OCI-LY7 (cell line): Measurements from ENCODE around the gene RBP4. TPM values are rescaled to one million over a fixed set of nuclear protein-coding genes. Genes with fewer than 3 reads are reported as not detected.

Source experiments
- BruUV-seq: library from RNA; stranded (reverse); fragments of 400-500 nt; replicated peaks from 2 replicates; lab custom pipeline; 2021; lab: Mats Ljungman, UMichigan
- CTCF ChIA-PET: fragments of 300-600 bp; sonication (Branson Sonifier 250); formaldehyde crosslinking; loops from one replicate; lab custom pipeline; 2022; ENCODE audit warnings: antibody characterized with exemption; ENCODE audit not compliant: unreplicated experiment; lab: Charles Lee
- POLR2A ChIA-PET: fragments of 300-600 bp; sonication (Branson Sonifier 250); formaldehyde crosslinking; loops from one replicate; lab custom pipeline; 2022; ENCODE audit warnings: antibody characterized with exemption; lab: Charles Lee
- DNase-seq: peaks from one replicate; pipeline ENCODE4 v3.0.0-alpha.2; 2015; ENCODE audit warnings: low spot score
- H2AFZ ChIP-seq: fragments of 200-600 bp; sonication (generic), shearing (Covaris generic); 2 replicates; pipeline ENCODE4 v1.6.1; 2014; ENCODE audit warnings: mild to moderate bottlenecking, antibody characterized with exemption, low read length, moderate library complexity
- H3K27ac ChIP-seq: fragments of 200-600 bp; sonication (generic); 2 replicates; pipeline ENCODE4 v1.5.1; 2014; ENCODE audit warnings: mixed run types, low read depth, mild to moderate bottlenecking, moderate library complexity, low read length, inconsistent platforms; ENCODE audit not compliant: poor library complexity, severe bottlenecking
- H3K36me3 ChIP-seq: fragments of 200-600 bp; sonication (generic); 2 replicates; pipeline ENCODE4 v1.6.1; 2014; ENCODE audit warnings: mild to moderate bottlenecking, antibody characterized with exemption, low read length, moderate library complexity, mixed read lengths; ENCODE audit not compliant: insufficient read depth
- H3K4me1 ChIP-seq: fragments of 200-600 bp; sonication (generic); 2 replicates; pipeline ENCODE4 v1.5.1; 2014; ENCODE audit warnings: mild to moderate bottlenecking, low read length; ENCODE audit not compliant: insufficient read depth, poor library complexity, severe bottlenecking
- H3K4me2 ChIP-seq: fragments of 200-600 bp; sonication (generic); 2 replicates; pipeline ENCODE4 v1.6.1; 2014; ENCODE audit warnings: mild to moderate bottlenecking, low read length
- H3K4me3 ChIP-seq: fragments of 200-600 bp; sonication (generic); 2 replicates; pipeline ENCODE4 v1.5.1; 2014; ENCODE audit warnings: mild to moderate bottlenecking, low read depth, low read length; ENCODE audit not compliant: poor library complexity, severe bottlenecking
- H3K79me2 ChIP-seq: fragments of 200-600 bp; sonication (generic); 2 replicates; pipeline ENCODE4 v1.6.1; 2016; ENCODE audit warnings: low read depth, mild to moderate bottlenecking, low read length, moderate library complexity, mixed read lengths; ENCODE audit not compliant: insufficient read depth
- H3K9me2 ChIP-seq: fragments of 200-600 bp; sonication (generic); 2 replicates; pipeline ENCODE4 v1.6.1; 2016; ENCODE audit warnings: mild to moderate bottlenecking, low read length, mixed read lengths; ENCODE audit not compliant: insufficient read depth
- H3K9me3 ChIP-seq: fragments of 200-600 bp; sonication (generic); 2 replicates; pipeline ENCODE4 v1.6.1; 2014; ENCODE audit warnings: mild to moderate bottlenecking, mixed run types, low read length, mixed read lengths
- H4K20me1 ChIP-seq: fragments of 200-600 bp; sonication (generic); 2 replicates; pipeline ENCODE4 v1.6.1; 2014; ENCODE audit warnings: mild to moderate bottlenecking, antibody characterized with exemption, low read length, moderate library complexity, mixed read lengths; ENCODE audit not compliant: insufficient read depth
- CTCF ChIP-seq: fragments of 200-600 bp; sonication (generic); conservative IDR thresholded peaks from 2 replicates; pipeline ENCODE4 v1.5.1; 2014; ENCODE audit warnings: mild to moderate bottlenecking, antibody characterized with exemption, low read length, moderate library complexity, mixed read lengths
- EZH2phosphoT487 ChIP-seq: fragments of 200-600 bp; sonication (generic); IDR thresholded peaks from 2 replicates; pipeline ENCODE4 v1.6.1; 2018; ENCODE audit warnings: low read depth, borderline replicate concordance, mild to moderate bottlenecking, mixed run types, antibody characterized with exemption, low read length, moderate library complexity, mixed read lengths
- intact Hi-C: fragments of 100-400 bp; cut with micrococcal nuclease; formaldehyde crosslinking; loops from one replicate; pipeline ENCODE4 v1.10.0; 2022; ENCODE audit not compliant: unreplicated experiment
- total RNA-seq, 2 experiments: library from RNA; depleted of rRNA in 1 of 2; stranded (reverse); fragments of >200 nt in 1 of 2; shearing (Covaris generic) in 1 of 2; gene quantifications; 2 replicates each; pipeline ENCODE4 v1.2.3, GENCODE V29; 2014 to 2022

RBP4 gene
- total RNA-seq, 2 experiments from 2014 or later: not detected

GRCh38 chr10:93576888-93577287 is 24.1 kb downstream of the RBP4 start:
- Histone ChIP-seq H2AFZ (no peak overlapping the region), H3K79me2 (no peaks in the 10 kb centered on the region), H3K9me2 (no peaks in the 10 kb centered on the region), H4K20me1 (no peaks in the 10 kb centered on the region), H3K4me3 (no peak overlapping the region), H3K4me2 (no peak overlapping the region), H3K4me1 (peaks cover 9% of the 10 kb centered on the region), H3K36me3 (no peaks in the 10 kb centered on the region), H3K9me3 (no peaks in the 10 kb centered on the region), H3K27ac (no peak overlapping the region)
- ChIA-PET POLR2A (interaction anchor here (1.6 kb wide), 1 partner anchor 13 kb away, joined by 5 read pairs; no protein-coding TSS in a partner anchor), CTCF (no interaction called here)
- intact Hi-C loops: no loop called here
- TF ChIP-seq CTCF (no peak), EZH2phosphoT487 (no peak)
- DNase-seq: no peak
- BruUV-seq: no TSS peak

- H3K79me2 ChIP-seq: no peaks in the 10 kb centered on the region
- H4K20me1 ChIP-seq: no peaks in the 10 kb centered on the region
- TF ChIP-seq CTCF: no peak
- no peak for TF ChIP-seq EZH2phosphoT487
- no TSS peak for BruUV-seq
- no peak for DNase-seq
- H3K9me3 ChIP-seq: no peaks in the 10 kb centered on the region
- no peak overlapping the region for H3K4me3 ChIP-seq
- CTCF ChIA-PET: no interaction called here
- H3K36me3 ChIP-seq: no peaks in the 10 kb centered on the region
- no peak overlapping the region for H3K27ac ChIP-seq
- intact Hi-C loops: no loop called here
- H3K4me1 ChIP-seq: peaks cover 9% of the 10 kb centered on the region
- no peak overlapping the region; the same call in 1 of the 2 replicates for H3K4me2 ChIP-seq
- no peak overlapping the region for H2AFZ ChIP-seq
- H3K9me2 ChIP-seq: no peaks in the 10 kb centered on the region
- POLR2A ChIA-PET: interaction anchor here (0.7 to 1.1 kb wide), 2 partner anchors 18 to 128 kb away, joined by 3 to 4 read pairs; partner anchors contain the start of gene FRA10AC1
Measured at GRCh38 chr10:93573924-93574323, 27.1 kb downstream of the RBP4 start.

- intact Hi-C loops: no loop called here
- Histone ChIP-seq H3K79me2 (no peaks in the 10 kb centered on the region), H3K9me2 (no peaks in the 10 kb centered on the region), H3K4me2 (no peak overlapping the region; the same call in 1 of the 2 replicates), H2AFZ (no peak overlapping the region), H3K4me3 (no peak overlapping the region), H3K27ac (no peak overlapping the region), H3K36me3 (no peaks in the 10 kb centered on the region), H3K4me1 (peaks cover 9% of the 10 kb centered on the region), H3K9me3 (no peaks in the 10 kb centered on the region), H4K20me1 (no peaks in the 10 kb centered on the region)
- CTCF ChIA-PET: no interaction called here
- no TSS peak for BruUV-seq
- DNase-seq: no peak
- no peak for TF ChIP-seq CTCF
- TF ChIP-seq EZH2phosphoT487: no peak
- POLR2A ChIA-PET: interaction anchor here (0.7 kb wide), 1 partner anchor 129 kb away, joined by 4 read pairs; the partner anchor contains the start of gene FRA10AC1
Measured at GRCh38 chr10:93573051-93573909, 27.8 kb downstream of the RBP4 start.
